Bone marrow (tissue), 2 donors: ENCODE data around the gene SLC43A3.

ENCODE experiments used
- DNase-seq, 2 donors: peaks; one replicate each; lab custom pipeline; 2025; lab: John Stamatoyannopoulos, UW

The SLC43A3 gene

DNA sequence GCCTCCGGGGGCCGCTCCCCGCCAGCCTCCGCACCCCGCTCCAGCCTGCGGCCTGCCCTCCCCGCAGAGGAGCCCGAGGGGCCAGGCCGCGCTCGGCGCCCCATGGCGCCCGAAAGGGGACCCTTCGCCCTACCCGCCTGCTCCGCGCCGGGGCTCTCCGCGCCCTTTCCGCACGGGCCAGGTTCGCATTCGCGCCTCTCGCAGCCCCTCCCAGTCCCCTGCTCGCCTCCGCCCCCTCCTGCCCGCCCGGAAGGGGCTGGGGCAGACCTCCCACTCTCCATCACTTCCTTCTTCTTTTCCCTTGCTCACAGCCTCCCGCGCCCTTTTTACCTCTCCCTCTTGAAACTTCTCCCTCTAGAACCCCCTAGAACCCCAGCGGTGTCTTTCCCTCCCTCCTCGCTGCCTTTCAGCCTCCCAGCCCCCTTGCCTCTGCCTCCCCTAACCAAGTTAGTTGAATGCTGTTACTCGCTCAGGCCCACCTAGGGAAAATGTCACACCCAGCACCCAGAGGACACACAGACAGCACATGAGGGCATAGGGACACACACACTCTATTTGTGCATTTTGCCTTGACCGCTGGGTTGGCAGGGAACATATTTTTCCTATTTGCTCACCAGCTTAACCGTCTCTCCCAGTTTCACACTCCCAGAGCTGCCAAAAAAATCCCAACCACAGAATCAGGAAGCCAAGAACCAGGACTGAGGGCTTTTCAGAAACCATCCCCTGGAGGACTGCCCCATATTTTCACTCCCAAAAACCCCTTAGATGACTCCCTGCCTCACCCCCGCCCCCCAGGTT is at the start of gene SLC43A3:
TSS of gene SLC43A3 (minus strand) at position 193 of the 798 bp plus-strand sequence. CDS start 949 bp downstream, outside the sequence.
- peak; percentile 34 to 77 for DNase-seq

DNA sequence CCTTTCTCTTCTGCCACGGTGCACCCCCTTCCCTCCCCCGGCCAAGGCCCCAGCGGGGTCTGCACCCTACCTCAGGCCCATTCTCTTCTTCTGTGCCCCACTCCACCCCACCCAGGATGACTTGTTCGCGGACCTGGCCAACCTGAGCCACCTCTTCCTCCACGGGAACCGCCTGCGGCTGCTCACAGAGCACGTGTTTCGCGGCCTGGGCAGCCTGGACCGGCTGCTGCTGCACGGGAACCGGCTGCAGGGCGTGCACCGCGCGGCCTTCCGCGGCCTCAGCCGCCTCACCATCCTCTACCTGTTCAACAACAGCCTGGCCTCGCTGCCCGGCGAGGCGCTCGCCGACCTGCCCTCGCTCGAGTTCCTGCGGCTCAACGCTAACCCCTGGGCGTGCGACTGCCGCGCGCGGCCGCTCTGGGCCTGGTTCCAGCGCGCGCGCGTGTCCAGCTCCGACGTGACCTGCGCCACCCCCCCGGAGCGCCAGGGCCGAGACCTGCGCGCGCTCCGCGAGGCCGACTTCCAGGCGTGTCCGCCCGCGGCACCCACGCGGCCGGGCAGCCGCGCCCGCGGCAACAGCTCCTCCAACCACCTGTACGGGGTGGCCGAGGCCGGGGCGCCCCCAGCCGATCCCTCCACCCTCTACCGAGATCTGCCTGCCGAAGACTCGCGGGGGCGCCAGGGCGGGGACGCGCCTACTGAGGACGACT is 49.3 kb upstream of the SLC43A3 start:
- DNase-seq: no peak

DNA sequence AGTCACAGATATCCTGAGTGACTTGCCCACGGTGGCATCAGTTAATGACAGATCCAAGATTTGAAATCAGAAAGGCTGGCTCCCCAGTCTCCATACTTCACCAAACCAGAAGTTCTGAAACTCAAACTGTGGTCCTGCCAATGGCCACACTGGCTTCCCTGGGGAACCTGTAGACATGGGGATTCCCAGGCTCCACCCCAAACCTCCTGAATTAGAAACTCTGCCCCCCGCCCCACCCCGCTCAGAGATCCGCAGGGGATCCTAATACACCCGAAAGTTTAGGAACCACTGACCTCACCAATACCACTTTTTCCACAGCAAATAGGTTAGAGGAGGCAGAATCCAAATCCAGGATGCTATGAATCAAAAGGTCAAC is 48.7 kb upstream of the SLC43A3 start:
- DNase-seq: no peak

DNA sequence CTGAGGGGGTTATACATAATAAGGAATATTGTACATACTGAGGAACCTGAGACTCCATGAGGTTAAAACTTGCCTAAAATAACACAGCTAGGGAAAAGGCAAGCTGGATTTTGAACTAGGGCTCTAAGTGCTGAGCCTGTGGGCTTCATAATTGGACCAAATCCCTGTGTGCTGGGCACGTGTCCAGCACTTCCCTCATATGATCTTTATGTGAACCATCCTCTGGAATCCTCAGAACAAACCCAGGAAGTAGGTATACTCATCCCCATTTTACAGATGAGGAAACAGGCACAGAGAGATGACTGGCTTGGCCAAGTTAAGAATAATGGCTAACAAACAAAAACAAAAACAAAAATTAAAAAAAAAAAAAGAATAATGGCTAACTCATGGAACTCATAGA is 48.3 kb upstream of the SLC43A3 start:
- no peak for DNase-seq

DNA sequence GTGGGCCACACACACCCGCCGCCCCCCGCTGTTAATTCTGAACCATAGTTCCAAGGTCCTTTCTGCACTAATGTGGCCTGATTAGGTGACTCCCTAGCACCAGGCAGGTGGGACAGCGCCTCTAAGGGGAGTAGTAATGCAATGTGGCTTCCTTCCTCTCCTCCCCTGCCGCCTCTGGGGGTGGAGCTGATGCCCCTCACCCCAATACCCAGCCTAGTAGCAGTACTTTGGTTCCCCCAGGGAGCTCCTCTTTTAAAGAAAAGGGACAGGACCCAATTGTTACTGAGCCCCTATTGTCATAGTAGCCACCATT is 47.8 kb upstream of the SLC43A3 start:
- DNase-seq: no peak

DNA sequence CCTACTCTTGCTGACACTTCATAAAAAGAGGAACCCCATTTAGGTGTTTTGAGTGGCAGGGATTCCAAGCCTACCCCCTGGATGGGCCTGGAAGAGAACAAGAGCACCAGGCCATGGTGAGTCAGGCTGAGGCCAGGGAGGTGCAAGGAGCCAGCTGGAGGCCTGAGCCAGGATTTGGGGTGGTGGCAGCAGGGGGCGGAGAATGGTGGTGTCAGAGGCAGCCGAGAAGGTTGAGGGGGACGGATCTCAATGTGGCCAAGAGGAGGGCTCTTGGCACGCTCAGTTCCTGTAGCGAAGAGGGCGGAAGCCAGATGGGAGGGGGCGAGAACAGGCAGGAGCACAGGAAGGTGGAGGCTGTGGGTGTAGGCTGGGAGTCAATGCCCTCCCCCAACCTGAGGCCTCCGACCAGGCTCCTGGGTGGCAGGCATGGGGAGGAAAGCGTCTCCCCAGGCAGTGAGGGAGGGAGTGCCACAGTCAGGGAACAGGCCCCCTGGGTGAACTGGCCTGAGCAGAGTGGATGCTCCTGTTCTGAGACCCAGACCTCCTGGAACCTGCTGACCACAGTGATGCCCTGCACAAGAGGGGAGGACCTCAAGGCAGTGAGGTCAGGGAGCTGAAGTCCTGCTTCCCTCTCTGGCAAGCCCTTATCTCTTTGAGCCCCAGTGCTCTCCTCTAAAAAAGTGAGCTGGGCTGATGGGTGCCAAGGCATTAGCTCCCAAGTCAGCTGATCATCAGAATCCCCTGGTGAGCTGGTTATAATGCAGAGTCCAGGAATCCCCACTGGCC is 47.3 kb upstream of the SLC43A3 start:
- peak in 1 of 2 donors; percentile 87 for DNase-seq

DNA sequence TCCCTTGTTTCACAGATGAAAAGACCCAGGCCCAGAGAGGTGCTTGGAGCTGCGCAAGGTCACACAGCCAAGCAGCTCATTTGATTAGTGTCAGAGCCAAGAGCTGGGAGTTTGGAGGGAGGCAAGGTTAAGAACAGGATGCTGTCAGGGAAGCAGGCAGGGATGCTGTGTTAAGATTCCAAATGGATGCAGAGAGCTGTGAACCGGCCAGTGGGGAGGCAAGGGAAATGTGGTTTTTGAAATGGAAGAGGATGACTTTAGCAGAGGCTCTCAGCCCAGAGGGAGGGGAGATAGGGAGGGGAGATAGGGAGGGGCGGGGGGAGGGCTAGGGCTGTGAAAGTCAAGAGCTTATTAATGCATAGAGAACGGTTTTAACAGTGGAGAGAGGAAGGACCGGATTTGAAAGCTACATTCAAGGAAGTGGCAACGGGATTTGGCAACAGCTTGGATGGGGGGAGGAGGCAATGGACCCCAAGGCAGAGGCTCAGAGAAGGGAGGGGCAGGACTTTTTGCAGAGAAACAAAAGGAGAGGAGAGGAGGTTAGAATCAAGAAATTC is 46.4 kb upstream of the SLC43A3 start:
- no peak for DNase-seq

DNA sequence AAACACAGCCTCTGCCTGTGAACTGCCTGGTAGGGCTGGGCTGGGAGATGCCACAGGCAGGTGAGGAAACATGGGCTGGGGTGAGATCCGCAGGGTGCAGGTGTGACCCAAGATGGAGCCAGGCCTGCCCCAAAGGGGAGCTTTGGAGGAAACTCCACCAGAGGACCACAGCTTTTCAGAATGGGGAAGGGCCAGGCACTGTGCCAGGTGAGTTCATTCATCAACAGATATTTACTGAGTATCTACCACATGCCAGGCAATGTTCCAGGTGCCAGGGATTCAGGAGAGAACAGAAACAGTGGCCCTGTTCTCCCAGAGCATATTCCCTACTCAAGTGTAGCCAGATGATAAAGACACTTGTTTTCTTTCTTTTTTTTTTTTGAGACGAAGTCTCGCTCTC is 44.6 kb upstream of the SLC43A3 start:
- DNase-seq: no peak

DNA sequence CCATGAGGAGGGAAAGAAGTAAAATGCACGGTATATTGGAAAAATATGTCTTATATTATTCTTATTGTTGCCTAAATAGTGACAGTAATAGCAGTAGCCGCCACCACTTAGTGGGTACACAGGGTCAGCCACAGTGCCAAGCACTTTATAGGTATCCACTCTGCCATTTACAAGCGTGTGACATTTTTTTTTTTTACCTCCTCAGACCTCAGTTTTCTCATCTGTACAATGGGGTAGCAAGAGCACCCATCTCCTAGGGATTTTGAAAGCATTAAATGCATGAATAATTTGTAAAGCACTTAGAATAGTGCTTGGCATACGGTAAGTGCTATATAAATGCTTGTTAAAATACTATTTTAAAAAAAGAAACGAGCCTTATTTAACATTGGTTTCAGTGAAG is 42.3 kb upstream of the SLC43A3 start:
- DNase-seq: no peak

DNA sequence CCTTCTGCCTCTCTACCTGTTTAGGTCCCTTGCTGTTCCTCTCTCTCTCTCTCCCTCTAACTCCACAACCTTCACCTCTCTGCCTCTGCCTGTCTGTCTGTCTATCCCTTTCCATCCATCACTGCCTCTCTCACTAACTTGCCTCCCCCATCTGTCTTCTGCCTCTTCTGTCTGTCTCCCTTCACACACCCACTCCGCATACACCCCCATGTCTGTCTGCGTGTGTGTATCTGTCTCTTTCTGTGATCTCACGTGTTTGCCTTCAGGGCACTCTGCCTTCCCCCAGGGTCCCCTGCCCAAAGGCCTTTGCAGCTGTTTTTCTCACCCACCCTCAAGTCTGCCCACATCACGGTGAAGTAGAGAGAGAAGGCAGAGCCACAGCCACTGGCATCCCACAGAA is 41.4 kb upstream of the SLC43A3 start:
- no peak for DNase-seq

DNA sequence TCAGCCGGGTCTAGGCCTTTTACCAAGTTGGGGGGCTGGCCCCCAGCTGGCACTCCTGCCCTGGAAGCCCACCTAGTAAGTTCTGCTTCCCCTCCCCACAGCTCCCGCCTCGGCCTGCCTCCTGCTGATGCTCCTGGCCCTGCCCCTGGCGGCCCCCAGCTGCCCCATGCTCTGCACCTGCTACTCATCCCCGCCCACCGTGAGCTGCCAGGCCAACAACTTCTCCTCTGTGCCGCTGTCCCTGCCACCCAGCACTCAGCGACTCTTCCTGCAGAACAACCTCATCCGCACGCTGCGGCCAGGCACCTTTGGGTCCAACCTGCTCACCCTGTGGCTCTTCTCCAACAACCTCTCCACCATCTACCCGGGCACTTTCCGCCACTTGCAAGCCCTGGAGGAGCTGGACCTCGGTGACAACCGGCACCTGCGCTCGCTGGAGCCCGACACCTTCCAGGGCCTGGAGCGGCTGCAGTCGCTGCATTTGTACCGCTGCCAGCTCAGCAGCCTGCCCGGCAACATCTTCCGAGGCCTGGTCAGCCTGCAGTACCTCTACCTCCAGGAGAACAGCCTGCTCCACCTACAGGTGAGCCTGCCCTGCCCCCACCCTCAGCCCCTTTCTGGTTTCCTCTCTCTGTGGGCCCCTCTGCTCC is 40.7 kb upstream of the SLC43A3 start:
- DNase-seq: no peak

DNA sequence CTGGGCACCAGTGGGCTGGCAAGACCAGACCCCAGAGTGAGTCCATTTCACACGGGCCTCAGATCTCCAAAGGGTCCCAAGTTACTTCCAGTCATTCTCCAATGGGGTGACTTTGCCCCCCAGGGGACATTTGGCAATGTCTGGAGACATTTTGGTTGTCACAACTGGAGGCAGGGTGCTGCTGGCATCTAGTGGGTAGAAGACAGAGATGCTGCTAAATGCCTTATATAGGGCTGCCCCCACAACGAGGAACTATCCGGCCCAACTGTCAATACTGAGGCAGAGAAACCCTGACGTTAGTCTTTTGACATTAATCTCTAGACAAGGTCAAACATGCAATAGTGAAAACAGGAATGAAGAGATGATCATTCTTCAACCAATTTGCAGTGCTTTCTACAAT is 39.8 kb upstream of the SLC43A3 start:
- DNase-seq: no peak

DNA sequence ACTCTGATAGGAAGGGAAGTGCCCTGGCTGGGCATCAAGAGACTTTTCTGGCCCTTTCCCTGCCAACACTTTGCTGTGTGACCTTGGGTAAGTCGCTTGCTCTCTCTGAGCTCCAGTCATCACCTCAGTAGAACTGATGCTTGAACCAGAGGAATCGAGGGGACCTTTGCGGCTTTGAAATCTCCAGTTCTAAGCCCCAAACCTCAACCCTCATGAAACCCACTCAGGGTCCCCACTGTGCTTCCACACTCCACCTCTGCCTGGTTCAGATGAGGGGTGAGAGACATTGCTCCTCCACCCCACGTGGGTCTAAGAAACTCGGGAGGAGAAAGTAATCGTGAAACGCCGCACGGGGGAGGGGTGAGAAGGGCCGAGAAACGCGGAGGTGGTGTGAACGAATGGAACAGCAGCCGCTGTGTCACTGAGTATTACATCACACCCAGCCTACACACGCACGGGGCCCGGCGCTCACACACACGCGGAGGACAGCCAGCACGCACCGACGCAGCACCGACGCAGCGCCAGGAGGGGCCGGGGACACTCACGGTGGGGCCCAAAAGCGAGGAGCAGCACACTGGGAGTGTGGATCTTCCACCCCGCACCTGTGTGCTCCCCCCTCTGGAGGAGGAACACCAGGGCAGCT is 37.7 kb upstream of the SLC43A3 start:
- no peak for DNase-seq

DNA sequence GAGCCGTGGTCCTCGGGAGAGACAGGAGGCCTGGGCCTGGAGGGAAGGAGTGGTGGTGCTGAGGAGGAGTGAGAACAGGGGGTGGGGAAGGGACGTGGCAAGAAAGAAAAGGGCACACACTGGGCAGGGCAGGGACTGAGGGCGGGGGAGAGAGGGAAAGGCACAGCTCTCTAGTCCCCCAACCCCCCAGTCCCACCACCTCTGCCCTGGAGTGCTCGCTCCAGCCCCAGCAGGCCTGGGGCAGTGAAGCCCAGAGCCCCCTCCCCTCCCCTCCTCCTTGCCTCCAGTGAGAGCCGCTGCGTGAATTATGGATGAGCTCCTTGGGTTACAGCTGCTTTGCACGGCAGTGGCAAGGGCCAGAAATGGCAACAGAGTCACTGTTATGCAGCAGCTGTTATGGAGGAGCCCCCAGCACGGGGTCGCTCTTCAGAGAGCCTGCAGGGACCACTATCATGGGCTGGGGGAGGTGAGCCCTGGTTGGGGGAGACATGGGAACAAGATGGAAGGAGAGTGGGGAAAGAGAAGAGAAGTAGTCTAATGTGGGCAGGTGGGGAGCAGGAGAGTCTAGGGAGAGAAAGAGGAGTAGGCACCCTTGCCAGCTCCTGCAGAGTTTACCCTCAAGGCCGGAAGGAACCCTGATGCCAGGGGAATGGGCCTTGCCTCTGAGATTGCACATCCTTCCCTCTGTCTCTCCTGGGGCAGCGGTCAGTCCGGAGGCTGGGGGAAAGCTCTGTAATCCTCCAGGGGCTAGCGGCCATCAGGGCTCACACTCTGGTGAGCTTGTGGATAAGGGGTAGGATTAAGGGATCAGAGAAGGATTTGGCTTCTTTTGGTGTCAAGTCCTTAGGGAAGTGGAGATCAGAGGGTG is 37.0 kb upstream of the SLC43A3 start:
- DNase-seq: no peak

DNA sequence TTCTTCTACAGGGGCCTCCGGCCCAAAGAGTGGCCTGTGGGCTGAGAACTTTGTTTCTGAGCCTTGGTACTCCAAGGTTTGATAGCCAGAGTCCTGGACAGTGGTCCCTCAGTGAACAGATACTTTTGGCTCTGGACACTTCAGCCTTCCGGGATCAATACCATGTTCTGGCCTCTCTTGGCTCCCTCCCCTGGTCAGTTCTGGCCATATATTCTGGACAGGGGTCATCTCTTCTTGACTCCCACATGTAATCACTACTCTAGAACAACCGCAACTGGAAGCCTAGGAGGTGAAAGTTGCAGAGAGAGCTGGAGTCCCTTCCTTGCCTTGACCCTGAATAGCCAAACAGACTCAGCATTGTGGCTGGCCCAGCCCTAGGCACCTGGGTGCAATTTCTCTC is 35.7 kb upstream of the SLC43A3 start:
- DNase-seq: no peak

DNA sequence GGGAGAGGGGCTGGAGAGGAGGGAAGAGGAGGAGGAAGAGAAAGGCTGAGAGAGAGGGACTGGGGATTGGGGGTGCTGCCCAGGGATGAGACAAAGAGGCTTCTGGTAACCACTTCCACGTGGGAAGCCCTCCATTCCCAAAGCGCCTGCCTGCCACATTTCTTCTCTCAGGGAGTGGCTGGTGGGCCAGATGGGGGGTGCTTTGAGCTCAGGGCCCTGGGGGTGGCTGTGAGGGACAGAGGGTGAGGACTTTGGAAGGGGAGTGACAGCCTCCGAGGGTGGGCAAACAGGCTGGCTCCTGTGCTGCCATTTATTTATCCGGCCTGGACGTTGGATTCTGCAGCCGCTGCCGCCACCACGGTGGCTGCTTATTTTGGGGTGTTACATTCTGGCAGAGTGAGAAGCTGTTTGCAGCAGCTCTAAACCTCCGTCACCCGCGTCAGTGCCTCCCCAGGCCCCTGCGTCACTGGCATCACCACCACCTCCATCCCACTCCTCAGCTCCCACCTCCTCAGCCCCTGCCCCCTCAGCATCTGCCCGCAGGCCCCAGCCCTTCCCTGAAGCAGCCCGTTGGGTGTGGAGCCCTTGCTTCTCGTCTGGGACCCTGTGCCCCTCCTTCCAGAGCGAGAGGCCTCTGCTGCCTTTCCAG is 35.0 kb upstream of the SLC43A3 start:
- DNase-seq: no peak

DNA sequence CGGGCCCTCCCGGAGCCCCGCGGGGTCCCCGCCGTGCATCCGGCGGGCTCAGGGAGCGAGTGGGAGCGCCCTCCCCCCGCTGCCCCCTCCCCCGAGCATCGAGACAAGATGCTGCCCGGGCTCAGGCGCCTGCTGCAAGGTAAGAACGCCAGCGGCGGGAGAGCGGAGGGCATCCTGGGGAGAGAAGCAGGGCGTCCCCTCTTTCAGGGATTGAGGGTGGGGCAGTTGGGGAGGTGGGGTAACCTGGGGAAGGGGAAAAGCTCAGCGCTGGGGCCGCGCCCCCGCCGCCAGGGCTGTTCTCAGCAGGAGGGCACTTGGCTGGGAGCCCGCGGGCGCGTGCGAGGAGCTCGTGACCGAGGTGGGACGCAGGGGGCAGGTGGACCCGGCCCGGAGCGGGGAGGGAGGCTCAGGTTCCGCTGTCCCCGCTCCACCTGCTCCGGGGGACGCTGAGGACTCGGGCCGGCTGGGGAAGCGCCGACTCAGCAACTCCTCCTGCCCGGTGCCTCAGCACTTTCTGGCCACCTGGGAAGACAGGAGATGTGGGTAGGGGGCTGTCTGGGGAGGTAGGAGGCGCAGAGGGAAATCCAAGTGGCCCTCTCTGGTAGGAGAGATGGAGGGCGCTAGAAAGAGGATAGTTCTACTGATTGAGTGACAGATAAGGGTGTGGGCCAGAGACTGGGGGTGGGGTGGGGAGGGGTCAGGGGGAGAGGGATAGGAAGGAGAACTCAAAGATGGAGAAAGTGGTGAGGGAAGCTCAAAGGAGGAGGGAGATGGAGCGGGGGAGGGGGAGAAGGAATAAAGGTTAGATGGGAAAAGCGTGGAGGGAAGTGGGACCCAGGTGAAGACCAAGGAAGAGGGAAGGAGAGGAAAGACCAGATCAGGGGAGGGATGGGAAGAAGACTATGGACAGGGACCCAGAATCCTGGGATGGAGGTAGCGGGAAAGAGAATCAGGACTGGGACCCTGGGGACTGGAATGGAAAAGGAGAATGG is 34.1 kb upstream of the SLC43A3 start:
- no peak for DNase-seq

DNA sequence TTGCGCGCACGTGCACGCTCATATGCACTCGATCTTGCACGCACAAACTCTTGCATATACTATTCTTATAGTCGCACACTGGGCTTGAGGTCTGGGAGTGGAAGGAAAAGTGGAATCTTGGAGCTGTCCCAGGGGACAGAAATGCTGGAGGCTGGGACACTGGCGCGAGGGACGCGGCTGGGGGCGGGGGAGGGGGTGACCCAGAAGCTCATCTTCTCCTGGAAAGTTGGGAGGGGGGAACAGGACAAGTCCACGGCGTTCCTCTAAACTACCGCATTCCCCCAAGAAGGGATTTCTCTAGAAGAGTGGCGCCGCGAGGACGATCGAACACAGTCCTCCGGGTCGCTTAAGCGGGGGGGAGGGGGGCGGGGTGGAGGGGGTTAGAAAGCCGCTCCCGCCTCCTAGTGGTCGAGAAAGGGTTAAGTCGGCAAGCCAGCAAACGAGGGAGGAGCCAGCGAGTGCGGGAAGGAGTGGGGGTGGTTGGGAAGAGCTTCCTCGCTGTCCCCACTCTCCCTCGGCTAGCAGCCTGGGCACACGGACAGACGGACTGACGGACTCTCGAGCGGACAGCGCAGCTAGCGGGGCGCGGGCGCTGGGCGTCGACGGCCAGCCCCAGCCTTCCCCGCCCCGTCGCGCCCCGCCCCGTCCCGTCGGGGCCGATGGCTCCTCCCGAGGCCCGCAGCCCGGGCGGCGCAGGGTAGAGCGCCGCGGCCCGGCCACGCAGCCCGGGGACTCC is 33.3 kb upstream of the SLC43A3 start, which contains the start of gene RTN4RL2:
TSS of gene RTN4RL2 (plus strand) at position 507 of the 736 bp plus-strand sequence. CDS start 338 bp downstream, outside the sequence.
- peak; percentile 17 for DNase-seq
